Activated CD8-positive, alpha-beta memory T cell treated with anti-CD3 and anti-CD28 coated beads for 1 hour (primary cell): ENCODE data around the gene TFRC.
"Not testable (repeated sequence)": the region's sequence is repeated elsewhere in the genome, so short reads cannot be mapped to it uniquely, and the experiment has no call there.

ENCODE experiments used
- DNase-seq, 2 donors: peaks; one replicate each; pipeline ENCODE4 v3.0.0-alpha.2; 2020; ENCODE audit warnings: low read depth in 1 of 2; ENCODE audit errors: extremely low read depth in 1 of 2

Gene TFRC

GRCh38 chr3:196082619-196082971 lies 705 bp upstream of the TFRC start:
- DNase-seq, result no peak

DNA sequence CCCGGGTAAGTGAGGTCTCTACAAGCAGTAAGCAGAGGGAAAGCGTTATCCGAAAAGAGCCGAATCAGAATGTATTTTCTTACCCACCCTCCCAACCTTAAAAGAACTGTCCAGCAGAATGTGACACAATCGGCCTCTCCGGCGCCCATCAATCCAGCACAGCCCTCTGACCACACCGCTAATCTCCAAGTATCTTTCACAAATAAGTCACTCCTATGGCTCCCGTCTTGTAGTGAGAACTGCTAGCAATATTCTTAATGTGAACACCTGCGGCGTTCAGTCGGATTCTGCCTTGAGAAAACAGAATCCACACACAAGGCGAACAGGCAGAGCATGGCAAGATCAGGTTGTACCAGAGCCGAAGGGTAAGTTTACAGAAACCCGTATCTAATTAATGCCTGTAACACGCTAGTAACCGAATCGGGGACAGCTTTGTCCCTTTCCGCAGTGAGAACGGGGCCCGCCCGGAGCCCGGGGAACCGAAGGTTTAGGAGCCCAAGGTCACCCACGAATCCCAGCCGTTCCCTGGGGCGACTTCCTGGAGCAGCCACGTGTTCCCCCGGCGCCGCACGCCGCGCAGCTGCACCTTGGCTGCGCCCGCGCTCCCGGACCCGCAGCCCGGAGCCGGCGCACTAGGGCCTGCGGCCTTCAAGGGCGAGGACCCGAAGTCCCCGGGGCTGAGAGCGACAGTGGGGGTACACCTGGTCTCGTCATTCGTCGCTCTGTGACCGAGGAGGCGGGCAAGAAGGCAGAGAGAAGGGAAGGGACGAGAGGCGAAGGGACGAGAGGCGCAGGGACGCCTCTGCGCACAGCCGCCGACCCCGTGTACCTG lies 672 bp downstream of the TFRC start:
- peak; percentile 4 to 19 for DNase-seq

GRCh38 chr3:196080101-196080846 lies 1.6 kb downstream of the TFRC start:
- not testable (repeated sequence) for DNase-seq

- DNase-seq, result no peak
These were observed 2.2 kb downstream of the TFRC start for GRCh38 chr3:196079682-196080081.

- DNase-seq, result no peak
These were observed 6.9 kb downstream of the TFRC start for GRCh38 chr3:196075013-196075412.

DNA sequence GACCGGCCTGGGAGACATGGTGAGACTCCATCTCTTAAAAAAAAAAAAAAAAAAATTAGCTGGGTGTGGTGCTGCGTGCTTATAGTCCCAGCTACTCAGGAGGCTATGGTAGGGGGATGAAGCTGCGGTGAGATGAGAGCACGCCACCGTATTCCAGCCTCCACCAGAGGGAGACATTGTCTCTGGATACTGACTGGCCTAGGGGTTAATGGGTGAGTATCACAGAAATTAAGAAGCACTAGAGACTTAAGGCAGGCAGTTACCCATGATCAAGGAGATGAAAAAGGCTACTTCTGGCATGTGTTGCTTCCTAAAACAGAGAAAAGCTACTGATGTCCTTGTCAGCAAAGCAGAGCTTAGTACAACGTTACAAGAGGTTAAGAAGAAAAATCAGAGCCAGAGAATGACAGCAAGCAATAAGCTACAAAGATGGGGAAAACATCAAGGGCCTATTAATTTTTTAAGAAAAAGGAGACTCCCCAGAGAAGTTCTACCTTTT lies 8.6 kb downstream of the TFRC start:
- peak; percentile 18 to 41 for DNase-seq

- DNase-seq, result no peak
These were observed 9.6 kb downstream of the TFRC start for GRCh38 chr3:196072313-196072712.

GRCh38 chr3:196068812-196069211 lies 13.1 kb downstream of the TFRC start:
- DNase-seq, result not testable (repeated sequence)

DNA sequence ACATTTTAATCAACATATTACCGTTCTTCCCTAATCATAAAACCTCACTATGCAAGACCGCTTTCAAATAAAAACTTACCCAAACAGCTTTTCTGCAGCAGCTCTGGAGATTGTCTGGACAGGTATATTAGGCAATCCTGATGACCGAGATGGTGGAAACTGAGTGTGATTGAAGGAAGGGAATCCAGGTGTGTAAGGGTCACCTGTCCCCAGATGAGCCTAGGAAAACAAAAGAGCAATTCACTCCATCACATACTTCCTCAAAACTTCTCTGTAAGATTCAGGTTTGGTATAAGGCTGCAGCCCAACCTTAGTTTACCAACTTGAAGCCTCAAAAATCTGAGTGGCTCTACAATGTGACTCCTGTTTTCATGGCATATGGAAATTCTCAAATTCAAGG lies 14.5 kb downstream of the TFRC start:
- DNase-seq, result no peak

DNA sequence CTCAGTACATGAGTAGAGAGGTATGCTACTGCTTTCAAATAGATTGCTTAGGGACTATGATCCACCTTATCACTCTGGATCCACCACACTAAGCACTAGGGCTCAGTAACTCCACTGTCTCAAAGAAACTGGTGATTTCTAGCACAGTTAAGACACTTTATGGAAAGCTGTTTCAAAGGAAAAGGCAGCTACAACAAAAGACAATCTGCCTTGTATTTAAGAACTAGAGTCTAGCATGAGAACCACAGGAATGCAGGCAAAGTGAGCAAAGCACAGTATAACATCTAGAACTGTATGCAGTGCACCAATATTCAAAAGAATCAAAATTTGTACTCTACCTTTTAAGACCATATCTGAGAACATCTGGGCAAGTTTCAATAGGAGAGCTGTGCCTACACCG lies 17.9 kb downstream of the TFRC start:
- no peak for DNase-seq

- no peak for DNase-seq
These were observed 18.4 kb downstream of the TFRC start for GRCh38 chr3:196063456-196063855.

DNA sequence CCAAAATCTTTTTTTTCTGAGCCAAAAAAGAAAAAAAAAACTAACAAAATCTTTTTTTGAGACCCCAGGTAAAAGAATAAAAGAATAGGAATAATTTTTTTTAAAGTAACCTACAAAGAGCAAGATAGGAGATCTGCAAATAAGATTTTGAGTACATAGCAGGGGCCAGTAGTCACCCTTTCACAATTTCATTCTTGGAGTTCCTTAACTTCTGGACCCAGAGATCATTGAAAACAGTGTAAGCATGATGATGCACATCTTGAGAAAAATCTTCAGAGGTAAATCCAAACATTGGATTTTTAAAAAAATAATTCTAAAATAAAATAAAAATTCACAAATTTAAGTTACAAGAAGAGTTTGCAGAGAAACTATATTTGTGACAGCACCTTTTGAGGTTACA lies 18.8 kb downstream of the TFRC start:
- DNase-seq, result no peak

DNA sequence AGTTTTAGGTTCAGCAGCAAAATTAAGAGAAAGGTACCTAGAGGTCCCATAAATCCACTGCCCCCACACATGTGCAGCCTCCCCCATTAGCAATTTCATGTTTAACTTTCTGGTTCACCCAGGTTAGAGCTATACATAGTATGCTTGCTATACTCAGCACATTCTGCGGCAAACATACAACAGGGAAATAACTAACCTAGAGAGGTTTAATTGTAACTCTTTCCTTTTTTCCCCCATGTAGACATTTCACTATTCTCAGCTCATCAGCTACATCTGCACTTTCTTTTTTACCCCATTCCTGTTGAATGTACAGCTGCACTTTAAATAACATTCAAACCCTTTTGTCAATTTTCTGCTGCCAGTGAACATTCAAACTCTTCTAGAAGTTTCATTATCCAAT lies 21.1 kb downstream of the TFRC start:
- no peak for DNase-seq

DNA sequence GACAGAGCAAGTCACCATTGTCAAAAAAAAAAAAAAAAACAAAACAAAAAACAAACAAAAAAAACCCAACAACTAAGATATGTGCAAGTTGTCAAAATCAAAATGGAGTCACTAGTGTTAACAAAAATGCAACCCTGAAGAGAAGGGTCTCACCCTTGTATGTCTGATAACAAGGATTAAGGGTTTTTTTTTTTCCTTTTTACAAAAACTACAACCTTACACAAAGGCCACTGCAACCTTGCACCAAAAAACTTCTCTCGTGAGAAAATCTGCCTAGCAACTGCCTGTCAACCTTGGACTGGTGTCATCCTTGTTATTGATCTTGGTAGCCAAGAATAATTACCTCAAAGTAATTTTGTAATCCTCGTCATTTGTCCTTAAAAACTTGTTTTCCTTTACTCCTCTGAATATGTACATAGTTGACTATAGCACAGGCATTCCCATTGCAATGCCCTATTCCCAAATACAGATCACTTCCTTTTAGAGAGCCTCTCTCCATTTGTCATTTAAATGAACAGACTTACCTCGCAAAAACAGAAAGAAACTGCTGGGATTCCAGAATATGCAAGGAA lies 24.0 kb downstream of the TFRC start:
- DNase-seq, result no peak

DNA sequence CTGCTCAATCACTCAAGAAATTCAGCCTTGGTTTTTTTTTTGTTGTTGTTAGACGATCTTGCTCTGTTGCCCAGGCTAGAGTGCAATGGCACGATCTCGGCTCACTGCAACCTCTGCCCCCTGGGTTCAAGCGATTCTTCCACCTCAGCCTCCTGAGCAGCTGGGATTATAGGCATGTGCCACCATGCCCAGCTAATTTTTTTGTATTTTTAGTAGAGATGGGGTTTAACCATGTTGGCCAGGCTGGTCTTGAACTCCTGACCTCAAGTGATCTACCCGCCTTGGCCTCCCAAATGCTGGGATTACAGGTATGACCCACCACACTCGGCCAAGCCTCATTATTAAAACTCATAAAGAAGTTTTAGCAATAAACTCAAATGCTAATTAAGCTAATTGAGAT lies 25.5 kb downstream of the TFRC start:
- DNase-seq, result not testable (repeated sequence)

- DNase-seq, result no peak
These were observed 26.1 kb downstream of the TFRC start for GRCh38 chr3:196055683-196056270.

GRCh38 chr3:196055240-196055639 lies 26.6 kb downstream of the TFRC start:
- no peak for DNase-seq

DNA sequence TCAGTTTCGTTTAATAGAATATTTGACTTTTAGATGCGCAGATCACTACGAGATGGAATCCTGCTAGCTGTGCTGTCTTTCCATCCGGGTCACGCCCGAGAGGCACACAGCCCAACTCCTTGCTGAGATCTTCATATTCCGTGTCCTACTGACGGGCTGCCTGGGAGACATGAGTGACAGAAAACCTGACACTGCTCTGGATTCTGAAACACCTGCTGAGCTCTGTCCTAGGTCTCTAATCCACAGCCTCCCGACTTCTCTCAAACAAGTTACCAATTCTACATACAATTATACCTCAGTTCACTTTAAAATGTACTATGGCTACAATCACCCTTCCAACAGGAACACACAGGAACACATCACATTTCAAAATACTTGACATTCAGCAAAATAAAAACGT lies 27.2 kb downstream of the TFRC start:
- no peak for DNase-seq

GRCh38 chr3:196053487-196053886 lies 28.4 kb downstream of the TFRC start:
- DNase-seq, result no peak

- DNase-seq, result no peak
These were observed 30.4 kb downstream of the TFRC start for GRCh38 chr3:196051282-196052076.

DNA sequence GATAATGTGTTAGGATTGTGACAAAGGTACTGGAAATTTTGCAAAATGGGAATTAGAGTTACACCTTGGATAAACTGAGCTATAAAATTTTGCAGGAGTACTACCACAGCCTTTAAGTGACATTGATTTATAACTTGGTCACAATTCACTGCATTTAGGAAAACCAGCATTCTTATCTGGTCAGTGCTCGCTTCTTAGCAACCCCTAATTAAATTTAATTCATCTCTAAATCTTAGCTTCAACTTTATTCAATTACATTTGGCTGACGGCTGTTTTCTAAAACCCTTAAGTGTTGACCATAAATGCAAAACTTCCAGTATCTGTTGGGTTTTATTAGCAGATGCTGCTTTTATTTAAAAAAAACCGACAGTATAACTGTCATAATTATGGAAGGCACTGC lies 31.3 kb downstream of the TFRC start:
- DNase-seq, result no peak
